Breast epithelium (tissue), 3 donors: ENCODE data around the gene ESF1.

ENCODE experiments used
- CTCF ChIP-seq, 3 donors: fragments of 450-650 bp; IDR thresholded peaks; one replicate each; pipeline ENCODE4 v1.5.1; 2016 to 2017; ENCODE audit warnings: antibody characterized with exemption in 3 of 3, mild to moderate bottlenecking in 3 of 3, moderate library complexity in 3 of 3
- POLR2A ChIP-seq: fragments of 450-650 bp; IDR thresholded peaks from one replicate; pipeline ENCODE4 v1.6.1; 2016; ENCODE audit warnings: antibody characterized with exemption, mild to moderate bottlenecking, moderate library complexity

GRCh38 chr20:13816757-13817156 lies 32.0 kb upstream of the ESF1 start:
- TF ChIP-seq CTCF (IDR thresholded peaks at IDR 0.05) (no peak), POLR2A (no peak)
